T-helper 2 cell treated with Interferon-gamma antibody and Interleukin-4, amounts not matched to agents 100 ng/mL and 5 ng/mL, for 36 hours (primary cell): ENCODE data around the gene USP2. TPM values are rescaled to one million over a fixed set of nuclear protein-coding genes. Genes with fewer than 3 reads are reported as not detected.

ENCODE experiments used
- intact Hi-C: fragments of 100-400 bp; cut with micrococcal nuclease; formaldehyde crosslinking; loops from one replicate; pipeline ENCODE4 v1.15.1; 2023
- total RNA-seq: library from RNA; stranded (reverse); gene quantifications from 2 replicates; pipeline ENCODE4 v1.2.3, GENCODE V29; 2022

The USP2 gene
- total RNA-seq, 1 donor from 2014 or later = 0.41 TPM

DNA sequence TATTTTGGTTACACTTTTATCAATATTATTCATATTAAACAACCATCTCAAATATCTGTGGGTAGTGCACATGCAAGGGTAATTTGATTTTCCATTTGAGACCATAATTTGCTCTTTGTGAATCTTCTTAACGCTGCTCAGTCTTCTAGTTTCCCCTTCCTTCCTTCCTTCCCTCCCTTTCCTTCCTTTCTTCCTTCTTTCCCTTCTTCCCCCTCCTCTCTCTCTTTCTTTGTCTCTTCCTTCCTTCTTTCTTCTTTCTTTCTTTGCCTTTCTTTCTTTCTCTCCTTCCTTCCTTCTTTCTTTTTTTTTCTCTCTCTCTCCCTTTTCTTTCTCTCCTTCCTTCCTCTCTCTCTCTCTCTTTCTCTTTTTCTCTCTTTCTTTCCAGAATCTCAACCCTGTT is 51.3 kb downstream of the USP2 start:
- intact Hi-C loops = loop anchor here (5.0 kb wide), 1 partner anchor 263 kb away; the partner anchor contains the start of gene VPS11

DNA sequence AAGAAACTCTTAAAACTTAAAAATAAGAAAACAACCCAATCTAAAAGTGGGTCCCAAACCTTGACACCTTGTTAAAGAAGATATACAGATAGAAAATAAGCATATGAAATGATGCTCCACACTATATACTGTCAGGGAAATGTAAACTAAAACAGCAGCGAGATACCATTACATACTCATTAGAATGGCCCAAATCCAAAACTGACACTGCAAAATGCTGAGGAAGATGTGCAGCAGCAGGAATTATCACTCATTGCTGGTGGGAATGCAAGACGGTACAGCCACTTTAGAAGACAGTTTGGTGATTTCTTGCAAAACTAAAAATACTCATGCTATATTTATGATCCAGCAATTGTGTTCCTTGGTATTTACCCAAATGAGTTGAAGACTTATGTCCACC is 52.2 kb downstream of the USP2 start:
- intact Hi-C loops = no loop called here

DNA sequence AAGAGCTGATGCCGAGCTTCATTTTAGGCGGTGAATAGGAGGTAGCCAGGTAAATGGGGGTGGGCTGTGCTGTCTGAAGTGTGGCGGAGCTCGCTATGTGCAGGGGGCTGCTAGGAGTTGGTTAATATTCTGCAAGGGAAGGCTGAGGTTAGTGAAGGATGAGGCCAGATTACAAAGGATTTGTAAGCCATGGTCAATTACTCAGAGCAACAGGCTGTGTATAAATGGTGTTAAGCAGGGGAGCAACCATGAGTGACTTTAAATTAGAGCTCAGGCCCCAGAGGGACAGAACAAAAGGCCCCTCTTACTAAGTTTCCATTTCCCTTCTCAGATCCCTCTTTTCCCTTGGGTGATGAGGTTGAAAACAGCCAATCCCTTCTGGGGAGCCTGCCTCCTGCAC is 57.3 kb downstream of the USP2 start:
- intact Hi-C loops = loop anchor here (5.0 kb wide), 1 partner anchor 222 kb away; the partner anchor contains the start of gene DPAGT1

DNA sequence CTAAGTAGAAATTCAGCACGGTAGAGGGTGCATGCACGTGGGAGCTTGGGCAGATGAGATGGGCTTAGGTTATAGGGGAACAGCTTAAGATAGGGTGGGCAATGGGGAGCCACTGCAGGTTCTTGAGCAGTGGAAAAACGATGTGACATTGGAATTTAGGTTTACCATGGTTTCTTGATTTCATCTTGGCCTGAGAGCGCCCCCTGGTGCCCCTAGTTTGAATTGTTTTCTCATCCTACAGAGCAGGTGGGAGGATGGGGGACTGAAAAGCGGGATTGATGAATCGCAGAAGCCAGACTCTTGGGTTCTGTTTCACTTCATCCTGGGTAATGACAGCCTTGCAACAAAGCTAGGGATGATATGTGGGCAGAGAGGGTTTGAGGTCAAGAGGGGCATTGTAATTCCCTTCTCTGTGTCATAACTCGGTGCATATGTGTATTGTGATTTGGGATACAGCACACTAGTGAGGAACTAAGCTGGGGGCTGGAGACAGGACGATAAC is 57.9 kb downstream of the USP2 start:
- intact Hi-C loops = loop anchor here (1.0 to 5.0 kb wide), 3 partner anchors 117 to 221 kb away; partner anchors contain the start of genes CBL, DPAGT1 and NLRX1

GRCh38 chr11:119322921-119323531 is 58.5 kb downstream of the USP2 start:
- intact Hi-C loops = loop anchor here (1.0 to 5.0 kb wide), 3 partner anchors 117 to 221 kb away; partner anchors contain the start of genes CBL, DPAGT1 and NLRX1

DNA sequence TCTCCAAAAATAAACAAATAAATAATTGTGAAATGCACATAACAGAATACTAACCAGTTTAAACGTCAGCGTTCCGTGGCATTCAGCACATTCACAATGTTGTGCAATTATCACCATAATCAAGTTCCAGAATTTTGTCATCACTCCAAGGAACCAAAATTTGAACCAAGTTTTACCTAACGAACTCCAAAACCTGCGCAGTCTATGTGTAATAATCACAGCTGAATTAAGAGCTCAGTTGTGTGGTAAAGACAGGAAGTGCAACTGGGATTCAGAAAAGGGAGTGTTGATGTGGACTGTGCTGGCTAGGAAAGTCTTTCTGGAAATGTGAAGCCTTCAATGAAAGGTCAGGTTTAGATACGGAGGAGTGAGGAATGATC is 59.1 kb downstream of the USP2 start:
- intact Hi-C loops = loop anchor here (2.0 to 5.0 kb wide), 2 partner anchors 154 to 220 kb away; partner anchors contain the start of genes DPAGT1 and NLRX1

DNA sequence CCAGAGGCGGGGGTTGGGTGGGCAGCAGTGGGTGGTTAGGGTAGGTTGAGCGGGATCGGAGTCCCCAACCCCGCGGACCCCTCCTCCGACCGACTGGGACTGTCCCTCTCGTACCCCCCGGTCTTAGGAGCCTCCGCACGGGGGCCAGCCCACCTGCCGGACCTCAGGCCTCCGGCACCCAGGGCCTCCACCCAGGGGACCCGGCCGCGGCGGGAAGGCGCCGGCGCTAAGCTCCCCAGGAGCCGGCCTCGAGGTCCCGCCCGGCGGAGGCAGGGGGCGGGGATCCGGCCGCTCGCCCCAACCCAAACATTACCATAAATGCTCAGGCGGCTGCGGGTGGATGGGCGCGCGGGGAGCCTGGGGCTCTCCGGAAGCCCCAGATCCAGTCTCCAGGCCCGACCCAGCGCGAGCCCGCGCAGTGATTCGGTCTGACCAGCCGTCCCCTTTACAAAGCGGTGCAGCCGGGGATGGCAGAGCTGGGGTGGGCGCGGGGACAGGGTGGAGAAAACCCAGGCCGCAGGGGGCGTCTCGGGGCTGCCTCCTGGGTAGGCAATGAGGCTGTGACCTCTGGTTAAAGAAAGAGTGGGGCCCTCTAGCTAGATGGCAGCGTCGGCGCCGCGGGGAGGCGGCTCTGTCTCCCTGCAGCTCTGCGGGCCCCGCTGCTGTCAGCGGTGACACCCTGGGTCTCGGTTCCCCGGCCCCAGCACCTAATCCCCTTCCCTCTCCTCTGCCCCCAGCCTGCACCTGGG is 60.5 kb downstream of the USP2 start:
- intact Hi-C loops = loop anchor here (1.0 to 5.0 kb wide), 2 partner anchors 13 to 219 kb away; partner anchors contain the start of genes DPAGT1 and RNF26

DNA sequence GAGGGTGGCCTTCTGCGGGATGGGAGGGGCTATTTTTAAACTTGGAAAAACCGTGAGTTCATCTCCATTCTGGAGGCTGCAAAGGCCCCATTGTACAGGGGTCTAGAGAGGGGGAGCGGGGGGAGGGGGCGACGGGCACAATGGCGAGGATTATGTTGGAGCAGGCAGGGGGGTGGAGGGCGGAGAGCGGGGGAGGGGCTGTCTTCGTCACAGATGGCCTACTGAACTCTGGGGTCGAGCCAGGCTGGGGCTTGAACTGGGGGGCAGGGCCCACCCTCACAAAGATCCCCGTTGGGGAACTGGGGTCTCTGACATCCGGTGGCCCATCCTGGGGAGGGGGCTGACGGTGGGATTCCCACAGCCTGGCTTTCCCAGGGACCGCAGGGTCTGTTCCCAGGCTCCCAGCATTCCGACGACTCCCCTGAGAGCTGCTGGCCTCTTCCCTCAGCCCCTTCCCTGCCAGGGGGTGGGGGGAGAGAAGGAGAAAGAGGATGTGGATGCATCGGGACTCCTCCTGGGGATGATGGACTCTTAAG is 61.2 kb downstream of the USP2 start:
- intact Hi-C loops = loop anchor here (5.0 kb wide), 1 partner anchor 218 kb away; the partner anchor contains the start of gene DPAGT1

GRCh38 chr11:119319700-119320239 is 61.7 kb downstream of the USP2 start:
- intact Hi-C loops = loop anchor here (5.0 kb wide), 1 partner anchor 217 kb away; the partner anchor contains the start of gene DPAGT1

DNA sequence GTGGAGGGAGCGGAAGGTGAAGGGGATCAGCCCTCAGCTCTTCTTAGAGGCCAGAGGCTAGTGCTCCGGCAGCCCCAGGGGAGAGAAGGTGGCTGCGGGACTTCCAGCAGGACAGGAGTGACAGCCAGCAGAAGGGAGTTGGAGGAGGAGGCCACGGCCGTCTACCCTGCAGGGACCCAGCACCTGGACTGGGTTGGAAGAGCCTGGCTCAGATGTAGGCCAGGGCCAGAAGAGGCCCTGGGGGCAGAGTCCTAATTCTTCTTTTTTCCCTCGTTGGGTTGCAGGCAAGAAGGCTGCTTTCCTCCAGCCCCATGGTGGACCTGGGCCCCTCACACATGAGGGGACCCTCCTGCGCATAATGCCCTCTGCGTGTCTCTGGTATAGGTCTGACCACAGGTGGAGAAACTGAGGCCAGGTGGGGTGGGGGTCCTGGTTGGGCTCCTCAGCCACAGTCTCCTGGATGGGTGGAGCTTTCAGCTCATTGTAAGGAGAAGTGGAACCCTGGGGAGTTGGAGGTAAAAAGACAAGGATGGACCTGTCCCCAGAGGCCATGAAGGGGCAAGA is 62.3 kb downstream of the USP2 start:
- intact Hi-C loops = no loop called here

GRCh38 chr11:119318240-119319135 is 63.0 kb downstream of the USP2 start:
- intact Hi-C loops = no loop called here

DNA sequence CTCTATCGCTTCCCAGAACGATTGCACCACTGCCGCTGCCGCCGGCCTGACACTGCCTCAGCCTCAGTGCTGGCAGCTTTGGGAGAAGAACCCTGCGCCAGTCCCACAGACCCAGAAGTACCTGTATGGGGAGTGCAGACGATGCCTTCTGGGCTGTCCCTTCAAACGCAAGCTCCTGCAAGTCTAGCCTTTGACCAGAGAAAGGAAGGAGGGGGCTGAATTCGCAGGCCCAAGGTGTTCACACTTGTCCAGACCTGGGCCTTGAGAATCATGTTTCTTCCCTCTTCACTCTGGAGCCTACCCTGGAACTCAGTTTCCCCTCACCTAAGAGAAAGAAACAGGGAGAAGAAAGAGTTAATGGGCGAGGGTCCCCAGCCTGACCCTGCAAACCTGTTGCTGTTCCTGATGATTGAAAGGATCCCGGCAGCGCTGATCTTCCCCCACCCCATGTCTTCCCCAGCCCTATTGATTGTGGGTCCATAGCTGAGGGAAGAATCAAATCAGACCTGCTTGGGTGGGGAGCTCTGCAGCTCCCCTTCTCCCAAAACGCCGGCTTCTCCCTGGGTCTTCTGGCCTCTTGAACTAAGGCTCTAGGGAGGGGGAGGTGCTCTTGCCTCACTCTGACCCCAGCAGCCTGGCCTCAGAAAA is 63.8 kb downstream of the USP2 start:
- intact Hi-C loops = no loop called here

DNA sequence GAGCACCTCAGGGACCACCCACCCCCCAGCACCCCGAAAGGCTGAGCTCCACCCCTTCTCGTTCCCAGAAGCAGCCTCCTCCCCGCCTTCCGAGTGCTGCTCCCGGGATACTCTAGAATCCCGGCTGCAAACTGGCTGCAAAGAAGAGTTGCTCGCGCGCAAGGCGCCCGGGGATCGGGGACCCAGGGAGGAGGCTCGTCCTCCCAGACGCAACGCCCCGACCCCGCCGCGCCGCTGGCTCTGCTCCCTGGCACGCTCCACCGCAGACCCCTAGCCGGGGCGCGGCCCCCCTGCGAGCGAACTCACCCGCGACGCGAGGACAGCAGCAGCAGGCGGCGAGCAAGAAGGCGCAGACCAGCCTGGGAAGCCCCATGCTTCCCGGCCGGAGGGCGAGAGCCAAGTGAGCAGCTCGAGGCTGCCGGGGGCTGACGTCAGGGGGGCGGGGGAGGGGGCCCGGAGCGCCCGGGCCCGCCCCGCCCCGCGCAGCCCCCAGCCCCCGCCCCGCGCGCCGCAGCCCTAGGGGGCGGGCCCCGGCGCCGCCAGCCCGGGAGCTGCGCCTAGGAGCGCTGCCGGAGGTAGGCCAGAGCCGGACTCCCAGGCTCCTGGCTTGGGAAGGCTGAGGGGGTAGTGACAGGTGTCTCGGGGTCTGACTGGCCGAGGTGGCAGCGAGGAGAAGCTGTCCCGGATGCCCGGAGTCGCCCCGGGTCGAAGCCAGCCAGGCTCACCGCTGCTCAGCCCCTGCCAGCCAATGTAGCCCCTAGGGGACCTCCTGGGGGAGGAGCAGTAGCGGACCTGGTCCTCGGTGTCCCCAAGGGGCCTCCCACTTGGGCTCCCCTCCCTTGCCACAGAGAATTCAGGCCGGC is 64.5 kb downstream of the USP2 start, which contains the start of gene MCAM:
TSS of gene MCAM (minus strand) at position 402 of the 863 bp plus-strand sequence. CDS start at position 373, 29 bp downstream.
- intact Hi-C loops = no loop called here

DNA sequence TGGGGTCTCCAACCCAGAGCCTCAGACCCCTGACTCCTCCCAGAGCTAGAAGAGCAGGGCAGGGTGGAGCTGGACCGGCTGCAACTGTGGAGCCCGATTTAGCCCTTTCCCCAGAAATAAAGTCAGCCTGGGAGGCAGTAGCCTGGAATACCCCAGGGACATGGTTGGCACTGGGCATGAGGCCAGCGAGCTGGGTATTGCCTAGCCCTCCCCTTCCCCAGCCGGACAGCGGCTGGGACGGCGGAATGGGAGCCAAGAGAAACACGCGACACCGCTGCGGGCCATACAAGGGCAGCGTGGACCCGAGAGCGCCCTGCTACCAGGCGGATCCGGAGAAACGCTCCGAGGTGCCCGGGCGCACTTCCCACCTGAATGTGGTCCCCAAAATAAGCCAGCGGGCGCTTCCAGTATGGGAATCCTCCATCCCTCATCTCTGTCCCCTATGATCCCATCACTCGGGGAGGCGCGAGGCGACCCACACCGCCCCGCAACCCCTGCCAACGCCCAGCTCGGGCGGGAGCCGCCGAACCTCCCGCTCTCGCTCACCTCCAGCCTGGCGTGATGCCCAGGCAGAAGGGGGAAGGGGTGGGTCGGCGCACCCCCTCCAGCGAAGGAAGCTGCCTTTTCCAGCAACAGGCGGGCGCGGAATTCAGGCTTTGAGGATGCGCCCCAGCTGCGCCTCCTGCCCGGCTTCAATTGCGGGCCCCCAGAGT is 65.3 kb downstream of the USP2 start:
- intact Hi-C loops = no loop called here

DNA sequence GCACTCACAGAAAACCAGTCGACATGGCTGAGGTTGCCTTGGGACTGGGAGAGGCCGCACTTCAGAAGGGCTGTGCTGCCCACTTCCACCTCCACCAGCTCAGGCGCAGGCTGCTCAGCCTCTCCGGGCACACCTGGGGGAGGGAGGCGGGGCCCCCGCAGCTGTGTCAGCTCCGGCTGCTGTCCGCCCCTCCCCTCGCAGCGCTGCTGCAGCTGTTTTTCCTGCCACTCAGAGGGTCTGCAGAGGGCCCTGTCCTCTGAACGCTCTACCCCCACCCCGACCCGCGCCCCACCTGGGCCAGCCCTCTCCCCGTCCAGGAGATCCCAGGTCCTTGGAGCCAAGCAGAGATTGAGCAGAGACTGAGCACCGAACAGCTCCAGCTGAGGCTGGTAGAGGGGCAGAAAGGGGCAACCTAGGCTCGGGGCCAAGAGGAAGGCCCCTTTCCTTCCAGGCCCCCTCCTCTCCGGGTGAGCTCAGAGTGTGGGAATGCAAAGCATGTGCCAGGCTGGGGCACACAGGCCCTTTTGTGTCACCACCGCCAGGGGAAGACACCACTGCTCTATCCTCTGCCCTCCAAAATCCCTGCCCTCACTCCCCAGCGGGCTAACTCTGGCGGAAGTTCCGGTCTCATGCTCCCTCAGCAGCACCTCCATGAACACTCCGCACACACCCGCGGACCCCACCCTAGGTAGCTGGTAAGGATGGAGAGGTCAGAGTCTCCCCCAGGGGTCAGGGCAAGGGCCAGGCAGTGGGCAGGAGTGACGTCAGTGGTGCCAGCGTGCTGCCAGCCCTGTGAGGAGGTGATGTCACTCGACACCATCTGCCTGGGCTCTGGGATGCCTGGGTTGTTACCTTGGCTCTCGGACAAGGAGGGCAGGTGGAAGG is 66.1 kb downstream of the USP2 start:
- intact Hi-C loops = no loop called here

DNA sequence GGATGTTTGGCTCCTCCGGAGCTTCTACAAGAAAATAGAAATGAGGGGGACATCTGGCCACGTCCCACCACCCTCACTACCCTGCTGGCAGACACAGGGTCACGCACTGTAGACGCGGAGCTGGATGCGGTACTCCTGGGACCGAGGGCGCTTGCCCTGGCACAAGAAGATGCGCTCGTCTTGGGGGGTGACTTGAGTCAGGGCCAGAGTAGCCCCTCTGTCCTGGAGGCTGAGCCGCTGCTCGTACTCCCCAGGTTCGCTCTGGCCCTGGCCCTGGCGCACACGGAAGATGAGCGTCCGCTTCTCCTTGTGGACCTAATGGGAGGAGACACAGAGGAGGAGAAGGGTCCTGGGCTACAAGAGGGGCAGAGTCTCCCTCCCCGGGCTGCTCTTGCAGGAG is 66.8 kb downstream of the USP2 start:
- intact Hi-C loops = no loop called here

DNA sequence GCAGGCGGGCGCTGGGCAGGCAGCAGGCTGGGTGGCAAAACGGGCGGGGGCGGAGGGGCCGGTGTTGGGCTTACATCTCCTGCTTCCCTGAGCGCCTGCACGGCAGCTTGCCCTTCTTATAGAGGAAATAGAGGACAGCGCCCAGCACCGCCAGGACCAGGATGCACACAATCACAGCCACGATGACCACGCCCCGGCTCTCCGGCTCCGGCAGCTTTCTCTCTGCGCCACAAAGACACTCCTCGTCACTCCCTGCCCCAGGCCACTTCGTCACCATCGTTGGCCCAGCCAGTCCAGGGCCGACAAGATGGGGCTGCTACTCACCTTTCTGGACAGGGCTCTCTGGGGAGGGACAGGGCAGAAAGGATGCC is 70.8 kb downstream of the USP2 start:
- intact Hi-C loops = no loop called here
